Lower lobe of right lung (tissue), 2 donors: Measurements from ENCODE around the gene RAB43. TPM values are rescaled to one million over a fixed set of nuclear protein-coding genes. Genes with fewer than 3 reads are reported as not detected.

Source experiments
- ATAC-seq, 2 donors: fragments of 200-7000 bp; cut with Tn5 transposase; one replicate each; pipeline ENCODE4 v1.9.1; 2020 to 2022; ENCODE audit warnings: mild to moderate bottlenecking in 2 of 2, moderate library complexity in 2 of 2
- DNase-seq: peaks from one replicate; pipeline ENCODE4 v3.0.0-alpha.2; 2020
- H3K27ac ChIP-seq: fragments of 200-600 bp; one replicate; pipeline ENCODE4 v1.8.0; 2022
- H3K27me3 ChIP-seq: fragments of 200-600 bp; one replicate; pipeline ENCODE4 v1.8.0; 2022; ENCODE audit warnings: low read depth
- H3K36me3 ChIP-seq: fragments of 200-600 bp; one replicate; pipeline ENCODE4 v1.8.0; 2022; ENCODE audit warnings: mild to moderate bottlenecking
- H3K4me1 ChIP-seq: fragments of 200-600 bp; one replicate; pipeline ENCODE4 v1.8.0; 2022
- H3K4me3 ChIP-seq: fragments of 200-600 bp; one replicate; pipeline ENCODE4 v1.8.0; 2022; ENCODE audit warnings: mild to moderate bottlenecking
- H3K9me3 ChIP-seq: fragments of 200-600 bp; one replicate; pipeline ENCODE4 v1.8.0; 2022
- intact Hi-C: fragments of 100-400 bp; cut with DNase I; formaldehyde crosslinking; loops from one replicate; pipeline ENCODE4 v1.11.0; 2022
- total RNA-seq: library from RNA; stranded (reverse); fragmentation: NEBNext Ultra II Directional; extraction: Animal tissue kit (Norgen Biotek cat#: 25700); gene quantifications from one replicate; pipeline ENCODE4 v1.2.1, GENCODE V29; 2021
- TF ChIP-seq, protein P1 (sequence below): fragments of 200-600 bp; IDR thresholded peaks from one replicate; pipeline ENCODE4 v1.8.0; 2022; ENCODE audit warnings: antibody characterized with exemption, mild to moderate bottlenecking
- donor health status: DM: no; HTN: yes; CAD: no; lungs with severe emphysema.

RAB43 gene
- total RNA-seq, 1 donor from 2014 or later, result 29.9 TPM

DNA sequence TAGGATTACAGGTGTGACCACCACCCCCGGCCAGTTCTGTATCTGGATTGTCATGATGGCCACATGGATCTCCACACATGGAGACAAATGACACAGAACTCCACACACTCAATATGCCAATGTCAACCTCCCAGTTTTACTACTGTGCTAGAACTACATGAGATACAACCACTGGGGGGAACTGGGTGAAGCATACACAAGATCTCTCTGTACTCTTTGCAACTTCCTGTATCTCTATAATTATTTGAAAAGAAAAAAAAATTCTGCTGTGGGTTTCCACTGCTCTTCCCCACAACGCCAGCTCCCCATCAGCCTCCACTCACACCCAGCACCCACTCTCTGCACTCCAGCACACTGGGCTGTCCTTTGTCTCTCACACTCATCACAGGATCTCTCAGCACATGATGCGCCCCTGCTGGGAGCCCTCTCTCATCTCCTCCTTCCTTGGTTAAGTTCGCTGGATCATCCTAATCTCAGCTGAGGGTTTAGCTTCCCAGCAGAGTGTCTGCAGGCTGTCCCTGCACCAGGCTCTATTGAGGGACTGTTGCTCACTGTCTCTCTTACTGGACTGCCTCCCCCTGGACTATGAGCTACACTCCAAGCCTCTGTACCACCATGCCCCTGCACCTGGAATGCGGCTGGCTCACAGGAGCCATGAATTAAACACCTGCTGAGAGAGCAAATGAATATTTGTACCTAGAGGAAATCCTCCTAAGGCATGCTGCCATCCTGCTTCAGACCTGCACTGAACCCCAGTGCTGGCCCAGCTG, 10.7 kb upstream of the RAB43 start:
- intact Hi-C loops, result no loop called here
- TF ChIP-seq, protein P1, sequence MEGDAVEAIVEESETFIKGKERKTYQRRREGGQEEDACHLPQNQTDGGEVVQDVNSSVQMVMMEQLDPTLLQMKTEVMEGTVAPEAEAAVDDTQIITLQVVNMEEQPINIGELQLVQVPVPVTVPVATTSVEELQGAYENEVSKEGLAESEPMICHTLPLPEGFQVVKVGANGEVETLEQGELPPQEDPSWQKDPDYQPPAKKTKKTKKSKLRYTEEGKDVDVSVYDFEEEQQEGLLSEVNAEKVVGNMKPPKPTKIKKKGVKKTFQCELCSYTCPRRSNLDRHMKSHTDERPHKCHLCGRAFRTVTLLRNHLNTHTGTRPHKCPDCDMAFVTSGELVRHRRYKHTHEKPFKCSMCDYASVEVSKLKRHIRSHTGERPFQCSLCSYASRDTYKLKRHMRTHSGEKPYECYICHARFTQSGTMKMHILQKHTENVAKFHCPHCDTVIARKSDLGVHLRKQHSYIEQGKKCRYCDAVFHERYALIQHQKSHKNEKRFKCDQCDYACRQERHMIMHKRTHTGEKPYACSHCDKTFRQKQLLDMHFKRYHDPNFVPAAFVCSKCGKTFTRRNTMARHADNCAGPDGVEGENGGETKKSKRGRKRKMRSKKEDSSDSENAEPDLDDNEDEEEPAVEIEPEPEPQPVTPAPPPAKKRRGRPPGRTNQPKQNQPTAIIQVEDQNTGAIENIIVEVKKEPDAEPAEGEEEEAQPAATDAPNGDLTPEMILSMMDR, result no peak
- no peak overlapping the region for H3K4me3 ChIP-seq
- peak in 1 of 2 donors; percentile 33 for ATAC-seq
- H3K36me3 ChIP-seq, result peaks cover 100% of the 10 kb centered on the region
- H3K9me3 ChIP-seq, result no peaks in the 10 kb centered on the region
- H3K27ac ChIP-seq, result peak overlapping the region; percentile 15
- no peak for DNase-seq
- H3K27me3 ChIP-seq, result no peaks in the 10 kb centered on the region
- no peaks in the 10 kb centered on the region for H3K4me1 ChIP-seq

DNA sequence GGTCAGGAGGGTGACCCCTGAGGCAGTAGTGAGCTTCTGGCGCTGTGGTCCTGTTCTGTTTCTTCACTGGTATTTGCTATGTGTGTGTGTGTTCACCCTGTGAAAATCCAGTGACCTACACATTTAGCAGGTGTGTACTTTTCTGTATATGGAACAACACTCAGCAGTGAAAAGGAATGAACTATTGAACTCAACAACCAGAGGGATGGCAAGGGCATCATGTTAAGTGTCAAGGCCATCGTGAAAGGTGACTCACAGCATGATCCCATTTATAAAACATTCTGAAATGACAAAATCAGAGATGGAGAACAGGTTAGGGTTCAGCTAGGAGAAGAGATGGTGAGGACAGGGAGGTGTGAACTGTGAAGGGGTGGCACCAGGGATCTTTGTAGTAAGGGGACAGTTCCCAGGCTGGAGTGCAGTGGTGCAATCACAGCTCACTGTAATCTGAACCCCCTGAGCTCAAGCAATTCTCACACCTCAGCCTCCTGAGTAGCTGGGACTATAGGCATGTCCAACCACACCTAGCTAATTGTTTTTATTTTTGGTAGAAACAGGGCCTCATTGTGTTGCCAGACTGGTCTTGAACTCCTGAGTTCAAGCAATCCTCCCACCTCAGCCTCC, 10.0 kb upstream of the RAB43 start:
- ATAC-seq (no peak), DNase-seq (no peak)

DNA sequence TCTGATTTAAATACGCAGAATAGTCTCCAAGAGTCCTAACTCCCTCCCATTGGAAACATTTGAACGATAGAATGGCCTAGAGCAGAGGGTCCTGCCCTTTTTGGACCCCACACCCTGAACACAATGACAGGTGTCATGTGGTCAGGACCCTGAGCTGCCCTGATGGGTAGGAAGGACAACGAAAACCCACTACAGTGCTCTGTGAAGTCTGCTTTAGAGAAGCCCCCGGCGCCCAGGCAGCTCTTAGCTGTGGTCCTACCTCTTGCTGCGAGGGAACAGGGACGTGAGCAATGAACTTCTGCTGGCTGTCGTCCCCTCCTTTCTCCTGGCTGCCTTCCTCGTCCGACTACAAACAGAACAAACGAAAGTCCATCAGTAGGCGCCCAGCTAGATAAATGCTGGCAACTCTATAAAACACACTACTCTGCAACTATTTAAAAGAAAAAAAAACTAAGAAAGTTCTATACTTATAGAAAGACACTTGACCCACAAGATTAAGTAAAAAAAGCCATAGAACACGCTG, 8.7 kb upstream of the RAB43 start:
- DNase-seq, result no peak
- TF ChIP-seq, protein P1, result no peak
- intact Hi-C loops, result no loop called here

More for the DNA sequence above, 10.0 kb upstream of the RAB43 start:
- TF ChIP-seq, protein P1, result no peak
- Histone ChIP-seq H3K4me3 (no peak overlapping the region), H3K4me1 (no peaks in the 10 kb centered on the region), H3K27ac (peak overlapping the region; percentile 15), H3K9me3 (no peaks in the 10 kb centered on the region), H3K36me3 (peaks cover 100% of the 10 kb centered on the region), H3K27me3 (no peaks in the 10 kb centered on the region)
- intact Hi-C loops, result no loop called here

DNA sequence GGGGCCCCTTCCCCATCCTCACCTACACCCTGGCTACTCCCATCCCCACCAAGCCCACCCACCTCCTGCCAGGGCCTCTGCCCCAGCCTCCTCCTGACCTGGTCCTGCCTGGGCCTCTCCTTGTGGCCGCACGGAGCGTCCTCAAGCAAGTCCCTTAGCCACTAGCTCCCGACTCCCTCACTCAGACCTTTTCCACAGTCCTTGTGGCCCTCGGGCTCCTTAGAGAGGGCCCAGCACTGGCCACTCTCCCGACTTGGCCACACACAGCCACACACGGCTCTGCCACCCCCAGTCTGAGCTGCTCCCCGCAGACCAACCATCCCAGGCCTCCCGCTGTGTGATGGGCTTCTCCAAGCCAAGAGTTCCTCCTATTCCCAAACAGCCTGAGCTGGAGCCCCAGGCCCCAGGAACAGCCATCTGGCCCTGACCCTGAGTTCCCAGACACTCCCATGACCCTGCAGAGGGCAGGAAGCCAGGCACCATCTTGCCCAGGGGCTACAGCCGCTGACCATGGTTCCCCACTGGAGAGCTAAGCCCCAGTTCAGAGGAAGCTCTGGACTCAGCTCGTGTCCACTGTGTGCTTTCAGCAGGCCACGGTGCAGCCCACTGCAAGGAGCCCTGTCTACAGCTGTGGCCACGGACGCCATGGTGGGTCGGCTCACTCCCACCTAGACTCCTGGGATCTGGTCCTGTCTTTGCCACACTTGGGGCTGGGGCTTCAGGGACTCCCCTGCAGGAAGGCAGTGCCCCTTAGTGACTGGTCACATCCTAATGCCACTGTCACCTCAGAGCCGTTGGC, 7.0 kb upstream of the RAB43 start:
- no peaks in the 10 kb centered on the region for H3K27me3 ChIP-seq
- intact Hi-C loops, result no loop called here
- TF ChIP-seq, protein P1, result no peak
- H3K27ac ChIP-seq, result no peak overlapping the region
- no peaks in the 10 kb centered on the region for H3K9me3 ChIP-seq
- ATAC-seq (peak in 1 of 2 donors; percentile 4), DNase-seq (no peak)
- no peaks in the 10 kb centered on the region for H3K4me1 ChIP-seq
- H3K4me3 ChIP-seq, result no peak overlapping the region
- peaks cover 69% of the 10 kb centered on the region for H3K36me3 ChIP-seq

More for the DNA sequence above, 8.7 kb upstream of the RAB43 start:
- Histone ChIP-seq H3K9me3 (no peaks in the 10 kb centered on the region), H3K4me1 (no peaks in the 10 kb centered on the region), H3K27me3 (no peaks in the 10 kb centered on the region), H3K27ac (no peak overlapping the region), H3K4me3 (no peak overlapping the region), H3K36me3 (peaks cover 87% of the 10 kb centered on the region)
- ATAC-seq, result no peak

DNA sequence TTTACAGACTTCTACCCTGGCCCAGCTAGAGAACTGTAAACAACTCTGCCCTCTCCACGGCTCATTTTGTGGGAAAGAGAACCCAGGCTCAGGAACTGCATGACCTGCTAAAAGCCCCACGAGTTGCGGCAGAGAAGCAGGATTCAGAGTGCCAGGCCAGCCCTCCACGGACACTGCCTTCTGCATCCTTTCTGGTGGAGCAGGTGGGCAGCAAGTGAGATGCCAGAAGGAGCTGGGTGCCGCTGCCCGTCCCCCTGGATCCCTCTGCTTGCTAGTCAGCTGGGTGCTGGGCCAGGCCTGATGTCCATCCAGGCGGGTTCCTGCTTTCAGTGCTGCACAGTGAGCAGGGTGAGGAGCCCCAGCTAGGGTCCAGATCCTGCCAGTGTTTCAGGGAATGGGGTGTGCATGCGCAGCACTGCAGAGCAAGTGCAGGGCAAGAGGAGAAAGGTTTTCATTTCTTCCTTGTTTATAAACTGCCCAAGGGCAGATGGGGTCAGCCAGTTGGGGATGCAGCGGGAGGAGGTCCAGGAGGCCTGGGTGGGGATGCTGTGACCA, 5.2 kb upstream of the RAB43 start:
- ATAC-seq (no peak), DNase-seq (no peak)
- intact Hi-C loops, result no loop called here
- H3K36me3 ChIP-seq, result peaks cover 52% of the 10 kb centered on the region
- H3K27me3 ChIP-seq, result no peaks in the 10 kb centered on the region
- H3K4me3 ChIP-seq, result no peak overlapping the region
- H3K27ac ChIP-seq, result no peak overlapping the region
- H3K9me3 ChIP-seq, result no peaks in the 10 kb centered on the region
- no peaks in the 10 kb centered on the region for H3K4me1 ChIP-seq
- TF ChIP-seq, protein P1, result no peak
